ENCODE results near the gene PRDM11.

- TF ChIP-seq EZH2 (IDR thresholded peaks at IDR 0.05; ENCODE audit: borderline replicate concordance, low read depth, low read length, severe bottlenecking): no peak
- no peak for TF ChIP-seq CTCF (IDR thresholded peaks at IDR 0.05; ENCODE audit: borderline replicate concordance, extremely low read depth, low read length, poor library complexity, severe bottlenecking)
These were observed 27.9 kb downstream of the PRDM11 start for GRCh38 chr11:45174168-45174835.

Measured in DND-41 (cell line).